HepG2 (cell line): ENCODE measurements around the gene DNM3. TPM values are rescaled to one million over a fixed set of nuclear protein-coding genes. Genes with fewer than 3 reads are reported as not detected.

Experiments
- ELF1 ChIP-seq: sonication (generic); formaldehyde crosslinking; IDR thresholded peaks from 2 replicates; pipeline ENCODE4 v1.4.0; 2020; ENCODE audit warnings: missing genetic modification reagents
- FOXC1 ChIP-seq: sonication (generic); formaldehyde crosslinking; IDR thresholded peaks from 2 replicates; pipeline ENCODE4 v1.8.0; 2022; ENCODE audit warnings: mild to moderate bottlenecking, missing genetic modification reagents, borderline replicate concordance
- FOXK2 ChIP-seq: fragments of 450-650 bp; IDR thresholded peaks from 2 replicates; pipeline ENCODE4 v1.6.1; 2016
- HHEX ChIP-seq: IDR thresholded peaks from 2 replicates; pipeline ENCODE4 v1.6.1; 2016; ENCODE audit warnings: control low read depth
- MIER2 ChIP-seq: IDR thresholded peaks from 2 replicates; pipeline ENCODE4 v1.6.1; 2016; ENCODE audit warnings: missing biosample characterization, missing genetic modification reagents
- NBN ChIP-seq: fragments of 450-650 bp; conservative IDR thresholded peaks from 2 replicates; pipeline ENCODE4 v1.6.1; 2017
- SIX4 ChIP-seq: sonication (generic); formaldehyde crosslinking; IDR thresholded peaks from 2 replicates; pipeline ENCODE4 v1.4.0; 2020; ENCODE audit warnings: missing genetic modification reagents
- TAF1 ChIP-seq: sonication (generic); formaldehyde crosslinking; IDR thresholded peaks from 2 replicates; pipeline ENCODE4 v1.4.0; 2020; ENCODE audit warnings: missing genetic modification reagents
- TAF15 ChIP-seq: fragments of 200-400 bp; formaldehyde crosslinking; IDR thresholded peaks from one replicate; pipeline ENCODE4 v1.6.1; 2018; ENCODE audit warnings: mild to moderate bottlenecking, low read depth, low read length; ENCODE audit not compliant: poor library complexity, severe bottlenecking
- TCF7L2 ChIP-seq: IDR thresholded peaks from 2 replicates; pipeline ENCODE4 v1.6.1; 2011; ENCODE audit warnings: mild to moderate bottlenecking, low read depth, low read length, moderate library complexity
- THYN1 ChIP-seq: sonication (generic); formaldehyde crosslinking; IDR thresholded peaks from 2 replicates; pipeline ENCODE4 v1.8.1; 2023; ENCODE audit warnings: low read depth, mild to moderate bottlenecking, moderate library complexity, missing genetic modification reagents, borderline replicate concordance
- ZIK1 ChIP-seq: sonication (generic); formaldehyde crosslinking; IDR thresholded peaks from 2 replicates; pipeline ENCODE4 v1.5.0; 2020; ENCODE audit warnings: mild to moderate bottlenecking, low read depth, missing genetic modification reagents, borderline replicate concordance
- ZNF292 ChIP-seq: sonication (generic); formaldehyde crosslinking; IDR thresholded peaks from 2 replicates; pipeline ENCODE4 v1.8.1; 2022; ENCODE audit warnings: mild to moderate bottlenecking, low read depth, missing genetic modification reagents, borderline replicate concordance
- ZNF317 ChIP-seq: sonication (generic); formaldehyde crosslinking; IDR thresholded peaks from 2 replicates; pipeline ENCODE4 v1.5.0; 2020; ENCODE audit warnings: mild to moderate bottlenecking, missing genetic modification reagents
- ZNF570 ChIP-seq: sonication (generic); formaldehyde crosslinking; IDR thresholded peaks from 2 replicates; pipeline ENCODE4 v1.4.0; 2020; ENCODE audit warnings: mild to moderate bottlenecking, missing genetic modification reagents, borderline replicate concordance
- ZNF883 ChIP-seq: sonication (generic); formaldehyde crosslinking; IDR thresholded peaks from 2 replicates; pipeline ENCODE4 v1.5.1; 2020; ENCODE audit warnings: mild to moderate bottlenecking, missing genetic modification reagents; ENCODE audit errors: not compliant biosample characterization
- polyA plus RNA-seq, 8 experiments: library from polyadenylated mRNA; depleted of rRNA in 3 of 8; stranded (reverse) in 7 of 8; unstranded in 1 of 8; fragments of >200 nt; fragmentation: Illumina TruSeq in 4 of 8; extraction: Trizol in 4 of 8; gene quantifications; 2 replicates each; pipeline versions ENCODE4 v1.2.1 to v1.2.3, GENCODE V29; 2011 to 2016; ENCODE audit warnings: low read depth in 4 of 8, missing spikeins in 1 of 8, mixed read lengths in 1 of 8; ENCODE audit not compliant: insufficient read depth in 1 of 8
- total RNA-seq, 5 experiments: library from RNA; depleted of rRNA; stranded (reverse); fragments of >200 nt; fragmentation: Illumina TruSeq; extraction: Trizol; gene quantifications; 2 replicates each; pipeline ENCODE4 v1.2.3, GENCODE V29; 2016; ENCODE audit warnings: low read depth in 1 of 5
- TF ChIP-seq, protein P1 (sequence below): sonication (generic); formaldehyde crosslinking; conservative IDR thresholded peaks from 2 replicates; pipeline ENCODE4 v1.4.0; 2020; ENCODE audit warnings: mild to moderate bottlenecking, missing genetic modification reagents, moderate library complexity
- TF ChIP-seq, protein P2 (sequence below): fragments of 450-650 bp; IDR thresholded peaks from 2 replicates; pipeline ENCODE4 v1.6.1; 2016
- TF ChIP-seq, protein P3 (sequence below): sonication (generic); formaldehyde crosslinking; IDR thresholded peaks from 2 replicates; pipeline ENCODE4 v1.4.0; 2020; ENCODE audit warnings: mild to moderate bottlenecking, missing genetic modification reagents
- TF ChIP-seq, protein P4 (sequence below): sonication (generic); formaldehyde crosslinking; IDR thresholded peaks from 2 replicates; pipeline ENCODE4 v1.9.0; 2021; ENCODE audit warnings: mild to moderate bottlenecking, missing genetic modification reagents

The DNM3 gene
- total and polyA plus RNA-seq, 2 of the 13 experiments (the other 11 are each of a cell fraction or from before 2014, with no cell fraction given): 0.05 TPM; not detected in 1

DNA sequence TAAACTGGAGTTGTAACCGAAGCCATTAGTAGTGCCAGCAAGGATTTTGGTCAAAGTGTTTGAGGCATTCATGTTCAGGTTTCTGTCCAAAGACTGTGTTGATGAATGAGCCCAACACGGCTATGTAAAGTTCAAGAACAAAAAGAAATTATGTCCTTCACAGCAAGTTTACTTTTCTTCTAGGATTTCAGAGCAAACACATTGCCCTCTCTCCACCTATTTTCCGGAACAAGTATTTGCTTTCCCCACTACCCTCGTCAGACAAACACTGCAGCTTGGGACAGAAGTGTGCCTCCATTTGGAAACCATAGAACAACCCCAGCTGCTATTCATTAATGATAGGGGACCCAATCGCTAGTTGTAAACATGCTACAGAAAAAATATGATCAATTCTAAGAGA lies 427.8 kb downstream of the DNM3 start (continued):
- TF ChIP-seq ZNF570 (no peak), FOXC1 (no peak), ZNF292 (CRISPR knock-in tag) (0 out of 2 replicates have a peak, but pooled peaks have one; percentile 36), TAF15 (no peak), ELF1 (CRISPR knock-in tag) (no peak), NBN (no peak), TAF1 (CRISPR knock-in tag) (no peak), ZNF883 (no peak), HHEX (CRISPR knock-in tag) (peak; percentile 81), TCF7L2 (no peak), FOXK2 (no peak), ZNF317 (CRISPR knock-in tag) (no peak), ZIK1 (CRISPR knock-in tag) (no peak), THYN1 (CRISPR knock-in tag) (no peak), MIER2 (CRISPR knock-in tag) (peak; percentile 52; the same call in 1 of the 2 replicates), SIX4 (CRISPR knock-in tag) (peak; percentile 98)
- TF ChIP-seq, protein P1, sequence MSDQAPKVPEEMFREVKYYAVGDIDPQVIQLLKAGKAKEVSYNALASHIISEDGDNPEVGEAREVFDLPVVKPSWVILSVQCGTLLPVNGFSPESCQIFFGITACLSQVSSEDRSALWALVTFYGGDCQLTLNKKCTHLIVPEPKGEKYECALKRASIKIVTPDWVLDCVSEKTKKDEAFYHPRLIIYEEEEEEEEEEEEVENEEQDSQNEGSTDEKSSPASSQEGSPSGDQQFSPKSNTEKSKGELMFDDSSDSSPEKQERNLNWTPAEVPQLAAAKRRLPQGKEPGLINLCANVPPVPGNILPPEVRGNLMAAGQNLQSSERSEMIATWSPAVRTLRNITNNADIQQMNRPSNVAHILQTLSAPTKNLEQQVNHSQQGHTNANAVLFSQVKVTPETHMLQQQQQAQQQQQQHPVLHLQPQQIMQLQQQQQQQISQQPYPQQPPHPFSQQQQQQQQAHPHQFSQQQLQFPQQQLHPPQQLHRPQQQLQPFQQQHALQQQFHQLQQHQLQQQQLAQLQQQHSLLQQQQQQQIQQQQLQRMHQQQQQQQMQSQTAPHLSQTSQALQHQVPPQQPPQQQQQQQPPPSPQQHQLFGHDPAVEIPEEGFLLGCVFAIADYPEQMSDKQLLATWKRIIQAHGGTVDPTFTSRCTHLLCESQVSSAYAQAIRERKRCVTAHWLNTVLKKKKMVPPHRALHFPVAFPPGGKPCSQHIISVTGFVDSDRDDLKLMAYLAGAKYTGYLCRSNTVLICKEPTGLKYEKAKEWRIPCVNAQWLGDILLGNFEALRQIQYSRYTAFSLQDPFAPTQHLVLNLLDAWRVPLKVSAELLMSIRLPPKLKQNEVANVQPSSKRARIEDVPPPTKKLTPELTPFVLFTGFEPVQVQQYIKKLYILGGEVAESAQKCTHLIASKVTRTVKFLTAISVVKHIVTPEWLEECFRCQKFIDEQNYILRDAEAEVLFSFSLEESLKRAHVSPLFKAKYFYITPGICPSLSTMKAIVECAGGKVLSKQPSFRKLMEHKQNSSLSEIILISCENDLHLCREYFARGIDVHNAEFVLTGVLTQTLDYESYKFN (CRISPR knock-in tag): peak; percentile 86
- TF ChIP-seq, protein P2, sequence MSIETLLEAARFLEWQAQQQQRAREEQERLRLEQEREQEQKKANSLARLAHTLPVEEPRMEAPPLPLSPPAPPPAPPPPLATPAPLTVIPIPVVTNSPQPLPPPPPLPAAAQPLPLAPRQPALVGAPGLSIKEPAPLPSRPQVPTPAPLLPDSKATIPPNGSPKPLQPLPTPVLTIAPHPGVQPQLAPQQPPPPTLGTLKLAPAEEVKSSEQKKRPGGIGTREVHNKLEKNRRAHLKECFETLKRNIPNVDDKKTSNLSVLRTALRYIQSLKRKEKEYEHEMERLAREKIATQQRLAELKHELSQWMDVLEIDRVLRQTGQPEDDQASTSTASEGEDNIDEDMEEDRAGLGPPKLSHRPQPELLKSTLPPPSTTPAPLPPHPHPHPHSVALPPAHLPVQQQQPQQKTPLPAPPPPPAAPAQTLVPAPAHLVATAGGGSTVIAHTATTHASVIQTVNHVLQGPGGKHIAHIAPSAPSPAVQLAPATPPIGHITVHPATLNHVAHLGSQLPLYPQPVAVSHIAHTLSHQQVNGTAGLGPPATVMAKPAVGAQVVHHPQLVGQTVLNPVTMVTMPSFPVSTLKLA: no peak
- TF ChIP-seq, protein P3, sequence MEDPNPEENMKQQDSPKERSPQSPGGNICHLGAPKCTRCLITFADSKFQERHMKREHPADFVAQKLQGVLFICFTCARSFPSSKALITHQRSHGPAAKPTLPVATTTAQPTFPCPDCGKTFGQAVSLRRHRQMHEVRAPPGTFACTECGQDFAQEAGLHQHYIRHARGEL (CRISPR knock-in tag): no peak
- TF ChIP-seq, protein P4, sequence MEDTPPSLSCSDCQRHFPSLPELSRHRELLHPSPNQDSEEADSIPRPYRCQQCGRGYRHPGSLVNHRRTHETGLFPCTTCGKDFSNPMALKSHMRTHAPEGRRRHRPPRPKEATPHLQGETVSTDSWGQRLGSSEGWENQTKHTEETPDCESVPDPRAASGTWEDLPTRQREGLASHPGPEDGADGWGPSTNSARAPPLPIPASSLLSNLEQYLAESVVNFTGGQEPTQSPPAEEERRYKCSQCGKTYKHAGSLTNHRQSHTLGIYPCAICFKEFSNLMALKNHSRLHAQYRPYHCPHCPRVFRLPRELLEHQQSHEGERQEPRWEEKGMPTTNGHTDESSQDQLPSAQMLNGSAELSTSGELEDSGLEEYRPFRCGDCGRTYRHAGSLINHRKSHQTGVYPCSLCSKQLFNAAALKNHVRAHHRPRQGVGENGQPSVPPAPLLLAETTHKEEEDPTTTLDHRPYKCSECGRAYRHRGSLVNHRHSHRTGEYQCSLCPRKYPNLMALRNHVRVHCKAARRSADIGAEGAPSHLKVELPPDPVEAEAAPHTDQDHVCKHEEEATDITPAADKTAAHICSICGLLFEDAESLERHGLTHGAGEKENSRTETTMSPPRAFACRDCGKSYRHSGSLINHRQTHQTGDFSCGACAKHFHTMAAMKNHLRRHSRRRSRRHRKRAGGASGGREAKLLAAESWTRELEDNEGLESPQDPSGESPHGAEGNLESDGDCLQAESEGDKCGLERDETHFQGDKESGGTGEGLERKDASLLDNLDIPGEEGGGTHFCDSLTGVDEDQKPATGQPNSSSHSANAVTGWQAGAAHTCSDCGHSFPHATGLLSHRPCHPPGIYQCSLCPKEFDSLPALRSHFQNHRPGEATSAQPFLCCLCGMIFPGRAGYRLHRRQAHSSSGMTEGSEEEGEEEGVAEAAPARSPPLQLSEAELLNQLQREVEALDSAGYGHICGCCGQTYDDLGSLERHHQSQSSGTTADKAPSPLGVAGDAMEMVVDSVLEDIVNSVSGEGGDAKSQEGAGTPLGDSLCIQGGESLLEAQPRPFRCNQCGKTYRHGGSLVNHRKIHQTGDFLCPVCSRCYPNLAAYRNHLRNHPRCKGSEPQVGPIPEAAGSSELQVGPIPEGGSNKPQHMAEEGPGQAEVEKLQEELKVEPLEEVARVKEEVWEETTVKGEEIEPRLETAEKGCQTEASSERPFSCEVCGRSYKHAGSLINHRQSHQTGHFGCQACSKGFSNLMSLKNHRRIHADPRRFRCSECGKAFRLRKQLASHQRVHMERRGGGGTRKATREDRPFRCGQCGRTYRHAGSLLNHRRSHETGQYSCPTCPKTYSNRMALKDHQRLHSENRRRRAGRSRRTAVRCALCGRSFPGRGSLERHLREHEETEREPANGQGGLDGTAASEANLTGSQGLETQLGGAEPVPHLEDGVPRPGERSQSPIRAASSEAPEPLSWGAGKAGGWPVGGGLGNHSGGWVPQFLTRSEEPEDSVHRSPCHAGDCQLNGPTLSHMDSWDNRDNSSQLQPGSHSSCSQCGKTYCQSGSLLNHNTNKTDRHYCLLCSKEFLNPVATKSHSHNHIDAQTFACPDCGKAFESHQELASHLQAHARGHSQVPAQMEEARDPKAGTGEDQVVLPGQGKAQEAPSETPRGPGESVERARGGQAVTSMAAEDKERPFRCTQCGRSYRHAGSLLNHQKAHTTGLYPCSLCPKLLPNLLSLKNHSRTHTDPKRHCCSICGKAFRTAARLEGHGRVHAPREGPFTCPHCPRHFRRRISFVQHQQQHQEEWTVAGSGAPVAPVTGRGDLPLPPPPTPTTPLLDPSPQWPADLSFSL: peak; percentile 35; the same call in 1 of the 2 replicates
